Vagina (tissue), 2 donors: ENCODE data around the gene CMPK1.

Source experiments
- CTCF ChIP-seq, 3 experiments: fragments of 450-650 bp in 2 of 3; fragments of 200-600 bp in 1 of 3; sonication (generic) in 1 of 3; IDR thresholded peaks; one replicate each; pipeline ENCODE4 v1.5.1; 2017 to 2019; ENCODE audit warnings: antibody characterized with exemption in 3 of 3, mild to moderate bottlenecking in 2 of 3, moderate library complexity in 2 of 3
- POLR2AphosphoS5 ChIP-seq, 2 donors: sonication (generic); formaldehyde crosslinking; IDR thresholded peaks; one replicate each; pipeline ENCODE4 v1.9.0; 2017; ENCODE audit warnings: antibody characterized with exemption in 2 of 2, mild to moderate bottlenecking in 2 of 2, low read depth in 1 of 2; ENCODE audit not compliant: insufficient read depth in 1 of 2

GRCh38 chr1:47390843-47391242 lies 57.3 kb downstream of the CMPK1 start:
- TF ChIP-seq CTCF (IDR thresholded peaks at IDR 0.05) (no peak), POLR2AphosphoS5 (IDR thresholded peaks at IDR 0.05; ENCODE audit: insufficient read depth in 1 of 2, low read depth in 1 of 2) (no peak)
